Left ventricle myocardium inferior (tissue), 1 donor: ENCODE measurements around the gene ABR. TPM values are rescaled to one million over a fixed set of nuclear protein-coding genes. Genes with fewer than 3 reads are reported as not detected.
A peak's percentile ranks its signal among the peaks of the same experiment; 100 is the strongest.

Source experiments
- DNase-seq: peaks from one replicate; pipeline ENCODE4 v3.0.0-alpha.2; 2020
- H3K27ac ChIP-seq: fragments of 200-600 bp; replicated peaks from 2 replicates; pipeline ENCODE4 v1.8.0; 2021
- H3K27me3 ChIP-seq: fragments of 200-600 bp; 2 replicates; pipeline ENCODE4 v1.8.0; 2021; ENCODE audit warnings: low read depth
- H3K36me3 ChIP-seq: fragments of 200-600 bp; 2 replicates; pipeline ENCODE4 v1.8.0; 2021
- H3K4me1 ChIP-seq: fragments of 200-600 bp; 2 replicates; pipeline ENCODE4 v1.8.0; 2021
- H3K4me3 ChIP-seq: fragments of 200-600 bp; 2 replicates; pipeline ENCODE4 v1.8.0; 2021; ENCODE audit warnings: mild to moderate bottlenecking, moderate library complexity
- H3K9me3 ChIP-seq: fragments of 200-600 bp; replicated peaks from 2 replicates; pipeline ENCODE4 v1.8.0; 2021
- intact Hi-C: fragments of 100-400 bp; cut with micrococcal nuclease; formaldehyde crosslinking; loops from one replicate; pipeline ENCODE4 v1.11.0; 2022
- total RNA-seq: library from RNA; stranded (reverse); fragmentation: NEBNext Ultra II Directional; extraction: Animal tissue kit (Norgen Biotek cat#: 25700); gene quantifications from one replicate; pipeline ENCODE4 v1.2.1, GENCODE V29; 2021
- TF ChIP-seq, protein P1 (sequence below): fragments of 200-600 bp; IDR thresholded peaks from 2 replicates; pipeline ENCODE4 v1.8.0; 2021; ENCODE audit warnings: antibody characterized with exemption, mild to moderate bottlenecking, borderline replicate concordance
- donor health status: DM: no; HTN: yes; CAD: no; lungs with severe emphysema.

ABR gene
- total RNA-seq, 1 donor from 2014 or later: 170 TPM

DNA sequence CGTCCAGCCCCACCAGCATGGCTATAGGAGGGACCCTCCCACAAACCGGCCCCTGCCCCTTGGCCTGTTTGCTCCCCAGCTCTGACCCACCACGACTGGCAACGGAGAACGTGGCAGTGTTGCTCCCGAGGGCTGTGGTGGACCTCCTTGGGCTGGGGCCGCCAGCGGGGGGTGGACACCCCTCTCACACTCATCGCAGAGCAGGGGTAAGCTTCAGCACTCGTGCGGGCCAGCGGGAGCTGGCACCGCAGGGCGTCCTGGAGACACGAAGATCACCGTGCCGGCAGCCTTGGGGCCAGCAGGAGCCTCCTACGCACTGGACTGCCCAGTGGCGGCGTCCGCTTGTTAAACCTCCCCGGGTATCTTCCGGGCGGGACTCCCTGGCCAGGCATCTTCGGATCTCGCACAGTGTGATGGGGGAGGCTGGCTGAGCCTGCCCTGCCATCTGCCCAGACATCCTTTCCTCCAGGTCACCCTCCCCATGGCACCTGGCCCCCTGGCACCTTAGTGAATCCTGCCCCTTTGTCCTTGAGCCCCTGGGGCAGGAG lies 53.5 kb downstream of the ABR start:
- no peak overlapping the region for H3K27ac ChIP-seq
- intact Hi-C loops: no loop called here
- DNase-seq: no peak
- TF ChIP-seq, protein P1, sequence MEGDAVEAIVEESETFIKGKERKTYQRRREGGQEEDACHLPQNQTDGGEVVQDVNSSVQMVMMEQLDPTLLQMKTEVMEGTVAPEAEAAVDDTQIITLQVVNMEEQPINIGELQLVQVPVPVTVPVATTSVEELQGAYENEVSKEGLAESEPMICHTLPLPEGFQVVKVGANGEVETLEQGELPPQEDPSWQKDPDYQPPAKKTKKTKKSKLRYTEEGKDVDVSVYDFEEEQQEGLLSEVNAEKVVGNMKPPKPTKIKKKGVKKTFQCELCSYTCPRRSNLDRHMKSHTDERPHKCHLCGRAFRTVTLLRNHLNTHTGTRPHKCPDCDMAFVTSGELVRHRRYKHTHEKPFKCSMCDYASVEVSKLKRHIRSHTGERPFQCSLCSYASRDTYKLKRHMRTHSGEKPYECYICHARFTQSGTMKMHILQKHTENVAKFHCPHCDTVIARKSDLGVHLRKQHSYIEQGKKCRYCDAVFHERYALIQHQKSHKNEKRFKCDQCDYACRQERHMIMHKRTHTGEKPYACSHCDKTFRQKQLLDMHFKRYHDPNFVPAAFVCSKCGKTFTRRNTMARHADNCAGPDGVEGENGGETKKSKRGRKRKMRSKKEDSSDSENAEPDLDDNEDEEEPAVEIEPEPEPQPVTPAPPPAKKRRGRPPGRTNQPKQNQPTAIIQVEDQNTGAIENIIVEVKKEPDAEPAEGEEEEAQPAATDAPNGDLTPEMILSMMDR: no peak
- peaks cover 6% of the 10 kb centered on the region for H3K36me3 ChIP-seq
- no peak overlapping the region for H3K4me3 ChIP-seq
- no peaks in the 10 kb centered on the region for H3K9me3 ChIP-seq
- H3K27me3 ChIP-seq: no peaks in the 10 kb centered on the region
- H3K4me1 ChIP-seq: peaks cover 56% of the 10 kb centered on the region

DNA sequence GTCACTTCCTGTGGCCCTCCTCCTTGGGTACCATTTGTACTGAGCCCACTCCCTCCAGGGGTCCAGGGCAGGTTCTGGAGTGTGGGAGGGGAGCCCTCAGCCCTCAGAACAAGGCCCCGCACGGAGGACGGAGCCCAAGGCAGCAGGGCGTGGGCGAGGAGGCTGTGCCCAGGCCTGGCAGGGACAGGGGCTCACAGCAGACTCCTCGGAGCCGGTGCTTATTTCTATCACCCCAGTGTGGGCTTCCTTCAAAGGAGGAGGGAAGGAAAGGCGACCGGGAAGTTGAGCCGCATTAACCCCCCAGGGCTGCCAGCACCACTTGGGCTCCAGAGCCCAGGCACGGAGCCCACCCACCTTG lies 54.0 kb downstream of the ABR start:
- no peak overlapping the region for H3K4me3 ChIP-seq
- peaks cover 56% of the 10 kb centered on the region for H3K4me1 ChIP-seq
- H3K27ac ChIP-seq: no peak overlapping the region
- peaks cover 6% of the 10 kb centered on the region for H3K36me3 ChIP-seq
- intact Hi-C loops: no loop called here
- H3K27me3 ChIP-seq: no peaks in the 10 kb centered on the region
- no peak for DNase-seq
- TF ChIP-seq, protein P1: no peak
- no peaks in the 10 kb centered on the region for H3K9me3 ChIP-seq

DNA sequence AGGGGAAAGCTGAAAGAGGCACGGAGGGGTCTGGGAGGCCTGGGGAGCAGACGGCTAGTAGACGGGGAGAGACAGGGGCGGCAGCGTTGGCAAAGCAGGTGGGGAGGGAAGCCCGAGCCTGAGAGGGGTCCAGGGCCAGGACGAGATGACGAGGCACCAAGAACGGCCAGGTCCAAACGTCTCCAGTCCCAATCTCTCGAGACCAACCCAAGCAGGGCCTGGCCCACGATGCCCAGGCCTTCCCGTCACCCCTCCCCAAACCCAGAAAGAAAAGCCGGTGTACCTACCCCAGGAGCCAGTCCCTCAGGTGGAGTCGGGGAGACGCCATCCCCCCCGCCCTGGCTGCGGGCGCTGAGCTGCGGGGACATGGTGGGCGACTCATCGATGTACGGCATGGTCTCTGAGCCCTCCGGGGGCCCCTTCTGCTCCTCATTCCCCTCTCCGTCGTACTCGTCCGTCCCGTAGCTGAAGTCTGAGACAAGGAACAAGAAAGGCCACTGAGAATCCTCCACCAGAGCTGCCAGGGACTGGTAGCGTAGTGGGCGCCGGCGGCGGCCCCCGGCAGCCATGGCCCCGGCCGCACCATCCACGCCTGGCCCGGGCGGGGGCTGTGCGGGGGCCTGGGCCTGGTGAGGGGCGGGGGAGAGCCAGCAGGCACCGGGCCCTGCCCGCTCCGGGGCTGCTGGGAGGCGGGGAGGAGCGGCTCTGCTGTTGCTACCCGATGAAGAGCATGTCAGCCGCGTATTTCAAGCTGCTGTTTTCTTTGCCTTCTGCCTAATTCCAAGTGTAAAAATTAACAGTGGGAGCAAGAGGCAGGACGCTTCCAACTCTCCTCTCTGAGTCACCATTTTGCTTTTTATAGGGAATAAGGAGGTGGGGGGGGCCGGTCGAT lies 54.6 kb downstream of the ABR start:
- TF ChIP-seq, protein P1: no peak
- Histone ChIP-seq H3K27me3 (no peaks in the 10 kb centered on the region), H3K36me3 (peaks cover 6% of the 10 kb centered on the region), H3K4me3 (no peak overlapping the region), H3K27ac (no peak overlapping the region), H3K4me1 (peaks cover 56% of the 10 kb centered on the region), H3K9me3 (no peaks in the 10 kb centered on the region)
- intact Hi-C loops: no loop called here
- DNase-seq: no peak

DNA sequence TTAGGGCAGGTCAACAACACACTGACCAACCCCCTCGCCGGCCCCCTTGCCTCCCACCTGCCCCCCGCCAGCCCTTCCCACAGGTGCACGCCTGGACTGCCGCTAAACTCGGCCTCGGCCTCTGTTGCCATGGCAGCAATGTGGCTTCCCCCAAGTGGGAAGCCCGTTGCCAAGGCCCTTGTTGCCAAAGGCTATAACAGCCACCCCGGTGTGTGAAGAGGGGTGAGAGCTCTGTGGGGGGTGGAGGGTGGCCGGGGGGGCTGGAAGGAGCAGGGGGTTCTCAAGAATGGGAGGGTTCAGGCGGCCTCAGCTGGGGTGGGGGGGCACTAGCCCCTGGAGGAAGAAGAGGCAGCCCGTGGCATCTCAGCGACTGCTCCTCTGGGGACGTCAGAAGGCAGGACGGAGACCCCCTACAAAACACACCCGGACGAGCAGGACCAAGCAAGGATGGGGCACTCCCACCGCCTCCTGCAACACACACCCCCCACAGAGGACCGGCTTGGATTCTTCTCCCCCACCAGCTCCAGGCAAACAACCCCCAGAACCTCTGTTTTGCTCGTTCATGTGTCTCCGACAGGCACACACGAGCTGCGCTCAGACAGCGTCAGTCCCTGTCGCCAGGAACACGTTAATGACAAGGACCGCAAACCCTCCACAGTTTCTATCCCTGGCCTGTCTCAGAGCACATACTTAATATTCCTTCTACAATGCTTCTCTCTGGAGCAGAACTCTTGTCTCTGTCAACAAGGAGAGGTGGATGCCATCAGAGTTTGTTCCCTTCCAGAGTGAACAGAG lies 55.7 kb downstream of the ABR start:
- Histone ChIP-seq H3K4me1 (peaks cover 56% of the 10 kb centered on the region), H3K4me3 (no peak overlapping the region), H3K27ac (peak overlapping the region; percentile 80), H3K36me3 (peaks cover 6% of the 10 kb centered on the region), H3K27me3 (no peaks in the 10 kb centered on the region), H3K9me3 (no peaks in the 10 kb centered on the region)
- DNase-seq: no peak
- TF ChIP-seq, protein P1: no peak
- intact Hi-C loops: loop anchor here (2.0 kb wide), 1 partner anchor 63 kb away; no protein-coding TSS in a partner anchor

DNA sequence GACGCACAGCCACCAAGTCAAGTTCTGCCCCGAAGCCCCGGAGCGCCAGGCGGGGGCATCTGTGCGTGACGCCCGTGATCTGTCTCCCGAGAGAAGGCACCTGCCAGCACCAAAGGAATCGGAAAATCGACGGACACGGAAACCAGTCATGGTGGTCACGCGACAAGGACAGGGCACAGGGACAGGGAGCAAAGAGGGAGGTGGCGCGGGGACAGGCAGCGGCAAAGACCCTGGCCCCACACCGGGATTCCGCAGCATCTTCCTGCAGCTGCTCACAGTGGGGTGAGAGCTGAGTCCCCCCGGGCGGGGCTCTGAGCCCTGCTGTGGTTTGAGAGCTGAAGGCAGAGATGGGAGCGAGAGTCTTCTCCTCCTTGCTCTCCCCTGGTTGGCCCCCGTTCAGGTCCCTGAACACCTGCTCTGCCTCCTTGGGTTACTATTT lies 56.4 kb downstream of the ABR start:
- peaks cover 56% of the 10 kb centered on the region for H3K4me1 ChIP-seq
- no peaks in the 10 kb centered on the region for H3K27me3 ChIP-seq
- H3K36me3 ChIP-seq: peaks cover 4% of the 10 kb centered on the region
- intact Hi-C loops: loop anchor here (2.0 kb wide), 1 partner anchor 63 kb away; no protein-coding TSS in a partner anchor
- H3K9me3 ChIP-seq: no peaks in the 10 kb centered on the region
- DNase-seq: no peak
- no peak overlapping the region for H3K4me3 ChIP-seq
- peak overlapping the region; percentile 80 for H3K27ac ChIP-seq
- TF ChIP-seq, protein P1: no peak
